Spleen (tissue), 11 donors: ENCODE results near the gene ERC2. TPM values are rescaled to one million over a fixed set of nuclear protein-coding genes. Genes with fewer than 3 reads are reported as not detected.

ENCODE experiments used
- DNase-seq: peaks from one replicate; pipeline ENCODE4 v3.0.0-alpha.2; 2020
- H3K27ac ChIP-seq, 8 donors: fragments of 200-600 bp; sonication (generic) in 7 of 8; 1 replicate in 4 of 8; 2 replicates in 4 of 8; pipeline versions ENCODE4 v1.5.0 to v1.8.0; 2016 to 2021; ENCODE audit warnings: inconsistent platforms in 4 of 8, mild to moderate bottlenecking in 4 of 8, moderate library complexity in 1 of 8
- H3K27me3 ChIP-seq, 7 donors: fragments of 200-600 bp; sonication (generic) in 6 of 7; replicated peaks in 1 of 7; 1 replicate in 4 of 7; 2 replicates in 3 of 7; pipeline versions ENCODE4 v1.5.0 to v1.8.0; 2016 to 2021; ENCODE audit warnings: inconsistent platforms in 3 of 7, mild to moderate bottlenecking in 1 of 7
- H3K36me3 ChIP-seq, 6 donors: fragments of 200-600 bp; sonication (generic) in 5 of 6; 1 replicate in 4 of 6; 2 replicates in 2 of 6; pipeline versions ENCODE4 v1.5.0 to v1.8.0; 2016 to 2021; ENCODE audit warnings: inconsistent platforms in 2 of 6
- H3K4me1 ChIP-seq, 6 donors: fragments of 200-600 bp; sonication (generic) in 5 of 6; 1 replicate in 3 of 6; 2 replicates in 3 of 6; pipeline versions ENCODE4 v1.5.0 to v1.8.0; 2016 to 2021; ENCODE audit warnings: inconsistent platforms in 3 of 6
- H3K4me3 ChIP-seq, 8 donors: fragments of 200-600 bp; sonication (generic) in 7 of 8; 1 replicate in 4 of 8; 2 replicates in 4 of 8; pipeline versions ENCODE4 v1.5.0 to v1.8.0; 2016 to 2021; ENCODE audit warnings: inconsistent platforms in 4 of 8, mild to moderate bottlenecking in 4 of 8, moderate library complexity in 2 of 8
- H3K9me3 ChIP-seq, 8 donors: fragments of 200-600 bp; sonication (generic) in 7 of 8; 1 replicate in 4 of 8; 2 replicates in 4 of 8; pipeline versions ENCODE4 v1.5.0 to v1.8.0; 2016 to 2021; ENCODE audit warnings: inconsistent platforms in 4 of 8
- POLR2A ChIP-seq, 3 donors: fragments of 450-650 bp; IDR thresholded peaks; one replicate each; pipeline ENCODE4 v1.5.1; 2017; ENCODE audit warnings: antibody characterized with exemption in 3 of 3, mild to moderate bottlenecking in 1 of 3
- POLR2AphosphoS5 ChIP-seq, 3 donors: sonication (generic); formaldehyde crosslinking; IDR thresholded peaks; one replicate each; pipeline ENCODE4 v1.5.1; 2017; ENCODE audit warnings: antibody characterized with exemption in 3 of 3
- WGBS, 5 donors: extraction: QIAGEN DNeasy Blood & Tissue Kit in 3 of 5; methylation state at CpG; one replicate each; pipeline versions ENCODE4 v1.1.5 to v1.1.7; 2013 to 2018; 5-methylcytosine and 5-hydroxymethylcytosine counted together
- intact Hi-C: fragments of 100-400 bp; cut with DNase I; formaldehyde crosslinking; loops from one replicate; pipeline ENCODE4 v1.15.0; 2023; ENCODE audit warnings: low total_unique reads
- polyA plus RNA-seq, 3 donors: library from polyadenylated mRNA; stranded (reverse); fragments of 200-250 nt; gene quantifications; one replicate each; pipeline ENCODE4 v1.2.1, GENCODE V29; 2013
- total RNA-seq, 7 donors: library from RNA; depleted of rRNA in 3 of 7; stranded (reverse); fragments of >200 nt in 3 of 7; fragmentation: NEBNext Ultra II Directional in 4 of 7; extraction: Animal tissue kit (Norgen Biotek cat#: 25700) in 4 of 7; gene quantifications; one replicate each; pipeline versions ENCODE4 v1.1.0 to v1.2.1, GENCODE V29; 2016 to 2021
- TF ChIP-seq, protein P1 (sequence below), 11 experiments: fragments of 200-600 bp in 7 of 11; fragments of 450-650 bp in 4 of 11; sonication (generic) in 4 of 11; IDR thresholded peaks in 8 of 11; conservative IDR thresholded peaks in 3 of 11; 1 replicate in 7 of 11; 2 replicates in 4 of 11; pipeline versions ENCODE4 v1.4.0 to v1.8.0; 2016 to 2021; ENCODE audit warnings: antibody characterized with exemption in 11 of 11, inconsistent platforms in 4 of 11, mild to moderate bottlenecking in 1 of 11
- donor health status: healthy with polysubstance abuse.
- donor health status: DM: no; HTN: no; CAD: no; lungs with moderate emphysema.
- donor health status: DM: no; HTN: no; CAD: no.
- donor health status: Bipolar disorder and iron deficiency.
- donor health status: healthy.
- donor health status: DM: no; HTN: no; CAD: no.
- donor health status: DM: yes; HTN: yes; CAD: no.

ERC2 gene
- total and polyA plus RNA-seq, 10 donors, result 0.04 to 4.9 (median 0.39) TPM

DNA sequence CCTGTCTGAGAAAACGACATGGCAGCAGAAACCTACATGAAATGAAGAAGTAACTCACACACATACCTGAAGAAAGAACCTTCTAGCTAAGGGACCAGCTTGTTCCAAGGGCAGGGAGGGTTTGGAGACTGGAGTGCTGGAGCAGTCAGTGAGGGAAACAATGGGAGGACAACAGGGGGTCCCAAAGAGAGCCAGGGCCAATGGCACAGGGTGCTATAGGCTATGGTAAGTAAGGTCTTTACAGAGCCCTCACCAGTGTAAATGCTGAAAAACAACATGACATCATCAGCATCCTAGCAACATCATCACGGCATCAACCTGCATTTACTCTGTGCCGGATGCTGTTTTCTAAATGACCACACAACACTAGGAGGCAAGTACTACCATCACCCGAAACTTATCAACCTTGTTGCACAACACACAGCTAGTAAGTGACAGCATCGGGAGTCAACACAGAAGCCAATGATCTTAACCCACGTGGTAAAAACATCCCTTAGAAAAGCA is 531.7 kb downstream of the ERC2 start:
- no peaks in the 10 kb centered on the region for H3K4me1 ChIP-seq
- 73 to 89% (median 83%) methylated on average over 6 of the region's 6 CpGs for WGBS, 5 donors
- H3K27ac ChIP-seq, result no peak overlapping the region
- H3K27me3 ChIP-seq, result no peaks in the 10 kb centered on the region
- H3K4me3 ChIP-seq, result no peak overlapping the region
- no peak for DNase-seq
- TF ChIP-seq POLR2A (IDR thresholded peaks at IDR 0.05), result no peak
- TF ChIP-seq, protein P1, sequence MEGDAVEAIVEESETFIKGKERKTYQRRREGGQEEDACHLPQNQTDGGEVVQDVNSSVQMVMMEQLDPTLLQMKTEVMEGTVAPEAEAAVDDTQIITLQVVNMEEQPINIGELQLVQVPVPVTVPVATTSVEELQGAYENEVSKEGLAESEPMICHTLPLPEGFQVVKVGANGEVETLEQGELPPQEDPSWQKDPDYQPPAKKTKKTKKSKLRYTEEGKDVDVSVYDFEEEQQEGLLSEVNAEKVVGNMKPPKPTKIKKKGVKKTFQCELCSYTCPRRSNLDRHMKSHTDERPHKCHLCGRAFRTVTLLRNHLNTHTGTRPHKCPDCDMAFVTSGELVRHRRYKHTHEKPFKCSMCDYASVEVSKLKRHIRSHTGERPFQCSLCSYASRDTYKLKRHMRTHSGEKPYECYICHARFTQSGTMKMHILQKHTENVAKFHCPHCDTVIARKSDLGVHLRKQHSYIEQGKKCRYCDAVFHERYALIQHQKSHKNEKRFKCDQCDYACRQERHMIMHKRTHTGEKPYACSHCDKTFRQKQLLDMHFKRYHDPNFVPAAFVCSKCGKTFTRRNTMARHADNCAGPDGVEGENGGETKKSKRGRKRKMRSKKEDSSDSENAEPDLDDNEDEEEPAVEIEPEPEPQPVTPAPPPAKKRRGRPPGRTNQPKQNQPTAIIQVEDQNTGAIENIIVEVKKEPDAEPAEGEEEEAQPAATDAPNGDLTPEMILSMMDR (IDR thresholded peaks at IDR 0.05 in 8 of 11, conservative IDR thresholded peaks at IDR 0.05 in 3 of 11), result no peak
- TF ChIP-seq POLR2AphosphoS5 (IDR thresholded peaks at IDR 0.05), result no peak
- H3K36me3 ChIP-seq, result no peaks in the 10 kb centered on the region
- H3K9me3 ChIP-seq, result peaks cover 0 to under 1% (median 0%) of the 10 kb centered on the region in 8 donors
- intact Hi-C loops, result no loop called here

DNA sequence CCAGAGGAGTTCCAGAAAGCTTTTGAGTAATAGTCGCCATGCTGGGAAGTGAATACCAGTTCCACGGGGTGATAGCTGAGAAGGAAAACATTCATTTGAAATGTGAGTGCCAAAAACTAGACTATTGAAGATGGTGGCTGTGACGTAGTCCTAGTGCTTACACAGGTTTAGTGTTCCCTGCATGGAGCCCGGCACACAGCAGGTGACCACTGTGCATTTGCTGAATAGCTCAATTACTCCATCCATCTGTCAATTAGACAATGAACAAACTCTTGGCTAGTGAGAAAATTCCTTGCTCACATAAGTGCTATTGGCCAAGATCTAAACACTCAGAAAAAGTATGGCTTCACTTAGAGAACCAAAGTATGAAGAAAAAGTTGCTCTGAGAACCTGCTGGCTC is 533.0 kb downstream of the ERC2 start:
- Histone ChIP-seq H3K9me3 (peaks cover 0 to 8% (median 0%) of the 10 kb centered on the region in 8 donors), H3K4me3 (no peak overlapping the region), H3K36me3 (no peaks in the 10 kb centered on the region), H3K27me3 (no peaks in the 10 kb centered on the region), H3K27ac (no peak overlapping the region), H3K4me1 (no peaks in the 10 kb centered on the region)
- DNase-seq, result no peak
- 84 to 100% (median 89%) methylated on average over 4 of the region's 4 CpGs for WGBS, 5 donors
- intact Hi-C loops, result no loop called here
- TF ChIP-seq POLR2AphosphoS5 (IDR thresholded peaks at IDR 0.05) (no peak), POLR2A (IDR thresholded peaks at IDR 0.05) (no peak)
- TF ChIP-seq, protein P1 (IDR thresholded peaks at IDR 0.05 in 8 of 11, conservative IDR thresholded peaks at IDR 0.05 in 3 of 11), result no peak

DNA sequence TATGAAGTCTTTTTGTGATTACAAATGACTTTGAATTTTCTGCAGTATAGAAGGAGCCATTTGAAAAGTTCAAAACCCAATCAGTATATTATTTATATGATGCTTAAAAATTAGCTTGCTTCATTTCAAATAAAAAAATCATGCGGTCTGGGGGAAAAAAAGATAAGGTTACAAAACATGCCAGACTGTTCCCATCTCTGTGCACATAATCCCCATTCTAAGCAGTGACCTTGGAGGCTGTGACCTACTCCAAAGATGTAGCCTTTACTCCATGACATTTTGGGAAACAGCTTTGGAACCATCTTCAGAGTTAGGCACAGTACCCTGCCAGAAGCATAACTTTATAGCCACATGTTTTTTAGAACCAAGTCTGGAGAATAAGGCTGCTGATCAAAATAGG is 533.5 kb downstream of the ERC2 start:
- Histone ChIP-seq H3K36me3 (no peaks in the 10 kb centered on the region), H3K4me1 (no peaks in the 10 kb centered on the region), H3K4me3 (no peak overlapping the region), H3K27ac (no peak overlapping the region), H3K9me3 (peaks cover 0 to 8% (median 0%) of the 10 kb centered on the region in 8 donors), H3K27me3 (no peaks in the 10 kb centered on the region)
- DNase-seq, result no peak
- TF ChIP-seq, protein P1 (IDR thresholded peaks at IDR 0.05 in 8 of 11, conservative IDR thresholded peaks at IDR 0.05 in 3 of 11), result no peak
- TF ChIP-seq POLR2AphosphoS5 (IDR thresholded peaks at IDR 0.05) (no peak), POLR2A (IDR thresholded peaks at IDR 0.05) (no peak)
- 88 to 98% (median 93%) methylated on average over 1 of the region's 1 CpG for WGBS, 5 donors
- intact Hi-C loops, result no loop called here

DNA sequence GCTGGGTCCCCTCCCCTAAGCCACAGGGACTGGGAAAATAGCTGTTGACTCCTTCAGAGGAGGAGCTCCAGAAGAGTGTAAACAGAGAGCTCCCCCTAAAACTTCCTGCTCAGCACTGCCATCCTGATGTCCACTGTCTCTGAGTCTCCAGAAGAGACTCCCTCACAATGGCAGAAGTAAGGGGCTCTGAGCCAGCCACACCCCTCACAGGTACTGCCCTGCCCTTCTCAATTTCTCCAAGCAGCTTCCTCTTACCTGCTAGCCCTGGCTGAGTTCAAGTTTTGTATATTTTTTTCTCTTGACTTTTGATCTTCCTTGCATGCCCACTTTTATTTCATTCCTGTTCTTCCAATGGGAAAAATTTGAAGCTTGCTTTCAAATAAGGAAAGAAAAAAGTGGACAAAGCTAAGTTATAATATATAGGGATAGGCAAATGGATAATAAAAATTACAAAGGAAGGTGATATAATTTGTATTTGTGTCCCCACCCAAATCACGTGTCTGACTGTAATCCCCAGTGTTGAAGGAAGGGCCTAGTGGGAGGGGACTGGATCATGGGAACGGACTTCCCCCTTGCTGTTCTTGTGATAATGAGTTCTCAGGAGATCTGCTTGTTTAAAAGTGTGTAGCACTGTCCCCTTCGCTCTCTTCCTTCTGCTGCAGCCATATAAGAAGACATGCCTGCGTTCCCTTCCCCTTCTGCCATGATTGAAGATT is 539.0 kb downstream of the ERC2 start:
- Histone ChIP-seq H3K27ac (no peak overlapping the region), H3K36me3 (no peaks in the 10 kb centered on the region), H3K4me3 (no peak overlapping the region), H3K27me3 (no peaks in the 10 kb centered on the region), H3K9me3 (peaks cover 0 to 8% (median 0%) of the 10 kb centered on the region in 8 donors), H3K4me1 (no peaks in the 10 kb centered on the region)
- no peak for TF ChIP-seq POLR2AphosphoS5 (IDR thresholded peaks at IDR 0.05)
- TF ChIP-seq, protein P1 (IDR thresholded peaks at IDR 0.05 in 8 of 11, conservative IDR thresholded peaks at IDR 0.05 in 3 of 11), result no peak
- no peak for TF ChIP-seq POLR2A (IDR thresholded peaks at IDR 0.05)
- intact Hi-C loops, result no loop called here
- DNase-seq, result no peak
- 69 to 95% (median 87%) methylated on average over 4 of the region's 4 CpGs for WGBS, 5 donors
